H1 (cell line): ENCODE results near the gene PHF1. TPM values are rescaled to one million over a fixed set of nuclear protein-coding genes. Genes with fewer than 3 reads are reported as not detected.

Experiments
- CTCF ChIA-PET: fragments of 300-600 bp; sonication (Branson Sonifier 250); formaldehyde crosslinking; loops from one replicate; lab custom pipeline; 2021; ENCODE audit not compliant: partially characterized antibody; lab: Charles Lee
- POLR2A ChIA-PET: fragments of 300-600 bp; sonication (Branson Sonifier 250); formaldehyde crosslinking; loops from one replicate; lab custom pipeline; 2021; ENCODE audit warnings: inconsistent platforms; ENCODE audit not compliant: partially characterized antibody; lab: Charles Lee
- DNase-seq, 2 experiments: peaks; one replicate each; pipeline versions ENCODE4 v3.0.0 to v3.0.0-alpha.2; 2010 to 2022; ENCODE audit warnings: low spot score in 2 of 2, low read depth in 1 of 2, mixed read lengths in 1 of 2
- FAIRE-seq: peaks from 2 replicates; lab custom pipeline; 2011; peaks lifted over from hg19 to GRCh38; lab: Jason Lieb, UNC
- H2AFZ ChIP-seq: 2 replicates; pipeline ENCODE4 v1.8.1; 2012; ENCODE audit warnings: low read length, inconsistent platforms
- H2AK5ac ChIP-seq: 2 replicates; pipeline ENCODE4 v1.6.1; 2013; ENCODE audit warnings: low read depth, low read length
- H2BK120ac ChIP-seq: replicated peaks from 2 replicates; pipeline ENCODE3; 2013; ENCODE audit warnings: low read depth, low read length, inconsistent platforms
- H2BK12ac ChIP-seq: 2 replicates; pipeline ENCODE4 v1.6.1; 2013; ENCODE audit warnings: low read depth, low read length
- H2BK15ac ChIP-seq: 2 replicates; pipeline ENCODE4 v1.6.1; 2013; ENCODE audit warnings: low read length
- H2BK20ac ChIP-seq: 2 replicates; pipeline ENCODE4 v1.6.1; 2013; ENCODE audit warnings: low read length
- H2BK5ac ChIP-seq: 2 replicates; pipeline ENCODE4 v1.6.1; 2013; ENCODE audit warnings: low read depth, low read length
- H3K14ac ChIP-seq: 2 replicates; pipeline ENCODE4 v1.6.1; 2013; ENCODE audit warnings: inconsistent platforms; ENCODE audit not compliant: insufficient read length
- H3K18ac ChIP-seq: 2 replicates; pipeline ENCODE4 v1.6.1; 2013; ENCODE audit warnings: low read length; ENCODE audit errors: extremely low read depth
- H3K23ac ChIP-seq: 2 replicates; pipeline ENCODE4 v1.6.1; 2013; ENCODE audit warnings: inconsistent platforms; ENCODE audit not compliant: insufficient read length
- H3K23me2 ChIP-seq: 2 replicates; pipeline ENCODE4 v1.6.1; 2013; ENCODE audit warnings: low read depth, low read length
- H3K27ac ChIP-seq: 2 replicates; pipeline ENCODE4 v1.6.1; 2011; ENCODE audit warnings: low read depth, low read length, inconsistent platforms
- H3K27me3 ChIP-seq, 4 experiments: replicated peaks in 1 of 4; 1 replicate in 1 of 4; 2 replicates in 3 of 4; pipeline versions ENCODE4 v1.6.1 to v1.8.1; 2011 to 2013; ENCODE audit warnings: low read length in 3 of 4, mild to moderate bottlenecking in 3 of 4, inconsistent platforms in 2 of 4, mixed read lengths in 2 of 4, moderate library complexity in 1 of 4; ENCODE audit not compliant: control insufficient read depth in 3 of 4, insufficient read depth in 3 of 4; ENCODE audit errors: extremely low read depth in 1 of 4
- H3K36me3 ChIP-seq, 4 experiments: 2 replicates each; pipeline versions ENCODE4 v1.6.1 to v1.8.1; 2011 to 2013; ENCODE audit warnings: mild to moderate bottlenecking in 4 of 4, low read length in 3 of 4, moderate library complexity in 2 of 4, control low read depth in 1 of 4, inconsistent platforms in 1 of 4; ENCODE audit not compliant: insufficient read depth in 4 of 4, control insufficient read depth in 2 of 4
- H3K4ac ChIP-seq: replicated peaks from 2 replicates; pipeline ENCODE3; 2013; ENCODE audit warnings: low read length, low read depth, mixed read lengths, inconsistent platforms; ENCODE audit not compliant: insufficient read length
- H3K4me1 ChIP-seq, 4 experiments: replicated peaks in 1 of 4; 1 replicate in 1 of 4; 2 replicates in 3 of 4; pipeline versions ENCODE4 v1.6.1 to v1.8.1; 2011 to 2013; ENCODE audit warnings: low read length in 3 of 4, inconsistent platforms in 2 of 4, mixed read lengths in 1 of 4; ENCODE audit not compliant: insufficient read depth in 4 of 4, control insufficient read depth in 3 of 4
- H3K4me2 ChIP-seq, 2 experiments: 2 replicates each; pipeline versions ENCODE4 v1.6.1 to v1.8.1; 2011 to 2013; ENCODE audit warnings: low read depth in 2 of 2, low read length in 2 of 2, control low read depth in 1 of 2, inconsistent platforms in 1 of 2, mild to moderate bottlenecking in 1 of 2; ENCODE audit not compliant: insufficient read depth in 1 of 2
- H3K4me3 ChIP-seq, 4 experiments: fragments of 200-600, 300-600 bp in 1 of 4; sonication (generic), shearing (Covaris generic), sonication (Bioruptor Twin) in 1 of 4; 2 replicates each; pipeline versions ENCODE4 v1.5.1 to v1.8.1; 2011 to 2016; ENCODE audit warnings: low read length in 4 of 4, low read depth in 3 of 4, control low read depth in 2 of 4, inconsistent platforms in 2 of 4, mild to moderate bottlenecking in 2 of 4, mixed read lengths in 1 of 4, moderate library complexity in 1 of 4; ENCODE audit not compliant: insufficient read depth in 2 of 4; ENCODE audit errors: extremely low read depth in 1 of 4
- H3K56ac ChIP-seq: replicated peaks from 2 replicates; pipeline ENCODE3; 2013; ENCODE audit warnings: low read depth, mild to moderate bottlenecking, mixed read lengths, low read length, inconsistent platforms; ENCODE audit not compliant: insufficient read length
- H3K79me1 ChIP-seq: 2 replicates; pipeline ENCODE4 v1.6.1; 2013; ENCODE audit warnings: low read depth, low read length, control low read depth
- H3K79me2 ChIP-seq, 2 experiments: 2 replicates each; pipeline versions ENCODE4 v1.6.1 to v1.8.1; 2012 to 2013; ENCODE audit warnings: low read length in 2 of 2, mild to moderate bottlenecking in 2 of 2, inconsistent platforms in 1 of 2; ENCODE audit not compliant: insufficient read depth in 2 of 2, control insufficient read depth in 1 of 2
- H3K9ac ChIP-seq, 4 experiments: replicated peaks in 1 of 4; 1 replicate in 1 of 4; 2 replicates in 3 of 4; pipeline versions ENCODE4 v1.6.1 to v1.8.1; 2011 to 2013; ENCODE audit warnings: low read depth in 3 of 4, low read length in 3 of 4, control low read depth in 2 of 4, mild to moderate bottlenecking in 2 of 4, moderate library complexity in 2 of 4, inconsistent platforms in 1 of 4; ENCODE audit errors: extremely low read depth in 1 of 4
- H3K9me3 ChIP-seq, 2 experiments: 2 replicates each; pipeline versions ENCODE4 v1.6.1 to v1.8.1; 2012 to 2013; ENCODE audit warnings: mild to moderate bottlenecking in 2 of 2, moderate library complexity in 2 of 2, control low read depth in 1 of 2, inconsistent platforms in 1 of 2, low read depth in 1 of 2, low read length in 1 of 2, mixed read lengths in 1 of 2; ENCODE audit not compliant: insufficient read depth in 2 of 2
- H4K20me1 ChIP-seq, 2 experiments: replicated peaks in 1 of 2; 2 replicates each; pipeline versions ENCODE3 to v1.8.1; 2011 to 2013; ENCODE audit warnings: inconsistent platforms in 2 of 2, low read length in 2 of 2, mild to moderate bottlenecking in 1 of 2; ENCODE audit not compliant: insufficient read depth in 2 of 2, control insufficient read depth in 1 of 2
- H4K5ac ChIP-seq: 2 replicates; pipeline ENCODE4 v1.6.1; 2013; ENCODE audit warnings: low read length, low read depth, mixed read lengths, inconsistent platforms; ENCODE audit not compliant: insufficient read length
- H4K8ac ChIP-seq: 2 replicates; pipeline ENCODE4 v1.8.0; 2013; ENCODE audit warnings: mild to moderate bottlenecking, moderate library complexity, low read length, inconsistent platforms; ENCODE audit not compliant: insufficient read depth; ENCODE audit errors: extremely low read depth
- H4K91ac ChIP-seq: replicated peaks from 2 replicates; pipeline ENCODE3; 2013; ENCODE audit warnings: low read length, mixed read lengths, inconsistent platforms; ENCODE audit not compliant: insufficient read length
- CREB1 ChIP-seq: IDR thresholded peaks from 2 replicates; pipeline ENCODE4 v1.6.1; 2012; ENCODE audit warnings: inconsistent platforms
- EP300 ChIP-seq, 2 experiments: IDR thresholded peaks; 1 replicate in 1 of 2; 2 replicates in 1 of 2; pipeline ENCODE4 v1.6.1; 2011 to 2012; ENCODE audit warnings: low read depth in 2 of 2, low read length in 2 of 2, mild to moderate bottlenecking in 2 of 2, borderline replicate concordance in 1 of 2, inconsistent platforms in 1 of 2, moderate library complexity in 1 of 2
- GTF2F1 ChIP-seq: IDR thresholded peaks from 2 replicates; pipeline ENCODE4 v1.6.1; 2012; ENCODE audit warnings: low read depth, low read length, improper control_type of control experiment, borderline replicate concordance
- POLR2AphosphoS5 ChIP-seq: IDR thresholded peaks from 2 replicates; pipeline ENCODE4 v1.6.1; 2011; ENCODE audit warnings: low read depth, low read length
- SAP30 ChIP-seq: fragments of 300-600 bp; sonication (generic); IDR thresholded peaks from 2 replicates; pipeline ENCODE4 v1.7.1; 2012; ENCODE audit warnings: low read length, moderate library complexity, mild to moderate bottlenecking, inconsistent platforms; ENCODE audit not compliant: insufficient read depth, insufficient replicate concordance
- SP4 ChIP-seq: IDR thresholded peaks from 2 replicates; pipeline ENCODE4 v1.6.1; 2012; ENCODE audit warnings: low read length, inconsistent platforms
- SRF ChIP-seq: IDR thresholded peaks from 2 replicates; pipeline ENCODE4 v1.6.1; 2011; ENCODE audit warnings: mild to moderate bottlenecking, low read depth, low read length, moderate library complexity
- TAF1 ChIP-seq: IDR thresholded peaks from 2 replicates; pipeline ENCODE4 v1.6.1; 2011; ENCODE audit warnings: mild to moderate bottlenecking, low read depth, low read length
- WGBS, 2 experiments: shearing (Covaris generic) in 1 of 2; methylation state at CpG; one replicate each; pipeline versions ENCODE4 v1.1.6 to v1.1.7; 2013 to 2015; ENCODE audit warnings: low lambda C conversion rate in 2 of 2, mixed read lengths in 2 of 2, inconsistent platforms in 1 of 2, low coverage in 1 of 2, missing lambda C conversion rate in 1 of 2; ENCODE audit not compliant: insufficient replicate concordance in 2 of 2, insufficient coverage in 1 of 2, insufficient read length in 1 of 2; ENCODE audit errors: extremely low coverage in 1 of 2, missing lambda C conversion rate in 1 of 2; 5-methylcytosine and 5-hydroxymethylcytosine counted together
- polyA plus RNA-seq, 7 experiments: library from polyadenylated mRNA; depleted of rRNA in 3 of 7; stranded (reverse) in 5 of 7; unstranded in 2 of 7; fragments of >200 nt in 5 of 7; fragments of 200-250 nt in 2 of 7; gene quantifications; 1 replicate in 5 of 7; 2 replicates in 1 of 7; 4 replicates in 1 of 7; pipeline versions ENCODE4 v1.2.1 to v1.2.3, GENCODE V29; 2011 to 2013; ENCODE audit warnings: missing spikeins in 2 of 7, mixed read lengths in 2 of 7
- total RNA-seq: library from RNA; stranded (reverse); fragmentation: NEBNext Ultra II Directional; extraction: Animal tissue kit (Norgen Biotek cat#: 25700); gene quantifications from 2 replicates; pipeline ENCODE4 v1.2.1, GENCODE V29; 2021
- TF ChIP-seq, protein P1 (sequence below): IDR thresholded peaks from 2 replicates; pipeline ENCODE4 v1.6.1; 2012; ENCODE audit warnings: inconsistent platforms

Gene PHF1
- total and polyA plus RNA-seq, 2 of the 8 experiments (the other 6 are each of a cell fraction or from before 2014, with no cell fraction given), result 47.3 to 78.6 TPM

DNA sequence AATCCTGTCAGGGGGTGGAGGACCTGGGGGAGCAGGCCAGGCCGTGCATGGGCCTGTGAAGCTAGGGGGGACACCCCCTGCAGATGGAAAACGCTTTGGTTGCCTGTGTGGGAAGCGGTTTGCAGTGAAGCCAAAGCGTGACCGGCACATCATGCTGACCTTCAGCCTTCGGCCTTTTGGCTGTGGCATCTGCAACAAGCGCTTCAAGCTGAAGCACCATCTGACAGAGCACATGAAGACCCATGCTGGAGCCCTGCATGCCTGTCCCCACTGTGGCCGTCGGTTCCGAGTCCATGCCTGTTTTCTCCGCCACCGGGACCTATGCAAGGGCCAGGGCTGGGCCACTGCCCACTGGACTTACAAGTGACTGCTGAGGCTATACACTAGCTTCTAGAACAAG, 45.3 kb downstream of the PHF1 start:
- Histone ChIP-seq H3K4me1 (peaks cover 0 to 5% (median 4%) of the 10 kb centered on the region in 4 experiments; a peak in 6 of 7 replicates), H3K27ac (no peak overlapping the region), H3K9me3 (no peaks in the 10 kb centered on the region), H4K20me1 (no peaks in the 10 kb centered on the region), H2BK20ac (no peak overlapping the region), H3K27me3 (no peaks in the 10 kb centered on the region), H4K8ac (no peak overlapping the region), H2BK12ac (no peak overlapping the region), H3K4me3 (no peak overlapping the region), H3K4me2 (no peak overlapping the region), H3K36me3 (peaks cover 10 to 21% (median 11%) of the 10 kb centered on the region in 4 experiments; a peak in 6 of 8 replicates), H3K79me2 (peaks cover 0 to 13% of the 10 kb centered on the region in 2 experiments; a peak in 2 of 4 replicates), H3K18ac (no peak overlapping the region), H3K4ac (no peak overlapping the region), H2BK120ac (no peak overlapping the region), H4K91ac (no peak overlapping the region), H4K5ac (no peak overlapping the region), H3K79me1 (peaks cover 5% of the 10 kb centered on the region; the same call in 1 of the 2 replicates), H2BK15ac (no peak overlapping the region), H3K56ac (no peak overlapping the region), H3K9ac (no peak overlapping the region), H2AK5ac (no peak overlapping the region), H2BK5ac (no peak overlapping the region), H2AFZ (no peak overlapping the region), H3K23ac (no peak overlapping the region), H3K23me2 (peaks cover 9% of the 10 kb centered on the region), H3K14ac (no peak overlapping the region)
- POLR2A ChIA-PET, result interaction anchor here (0.6 to 17.2 kb wide), 10 partner anchors 10 to 112 kb away, joined by 3 to 381 read pairs (median 8); partner anchors contain the start of genes CUTA and SYNGAP1
- FAIRE-seq, result no peak
- 93% methylated on average over 10 of the region's 12 CpGs; no CpG with 5 or more reads in 1 of the 2 experiments for WGBS, 2 experiments
- DNase-seq, result no peak
- no peak for TF ChIP-seq CREB1
- no peak for TF ChIP-seq SAP30
- no peak for TF ChIP-seq SRF
- no peak for TF ChIP-seq SP4
- TF ChIP-seq GTF2F1, result no peak
- TF ChIP-seq EP300 (IDR thresholded peaks at IDR 0.05; ENCODE audit: borderline replicate concordance in 1 of 2, low read depth in 2 of 2, low read length in 2 of 2), result no peak
- TF ChIP-seq TAF1, result no peak
- TF ChIP-seq, protein P1, sequence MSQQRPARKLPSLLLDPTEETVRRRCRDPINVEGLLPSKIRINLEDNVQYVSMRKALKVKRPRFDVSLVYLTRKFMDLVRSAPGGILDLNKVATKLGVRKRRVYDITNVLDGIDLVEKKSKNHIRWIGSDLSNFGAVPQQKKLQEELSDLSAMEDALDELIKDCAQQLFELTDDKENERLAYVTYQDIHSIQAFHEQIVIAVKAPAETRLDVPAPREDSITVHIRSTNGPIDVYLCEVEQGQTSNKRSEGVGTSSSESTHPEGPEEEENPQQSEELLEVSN, result no peak
- TF ChIP-seq POLR2AphosphoS5, result peak; percentile 40; the same call in 1 of the 2 replicates
- CTCF ChIA-PET, result interaction anchor here (0.7 to 1.6 kb wide), 4 partner anchors 12 to 124 kb away, joined by 3 to 7 read pairs (median 3); partner anchors contain the start of gene BAK1
